MM.1S (cell line): ENCODE data around the gene ESRRA.

ENCODE experiments used
- DNase-seq: peaks from one replicate; pipeline ENCODE4 v3.0.0-alpha.2; 2015
- H2AFZ ChIP-seq: fragments of 300-600 bp; sonication (generic); 2 replicates; pipeline ENCODE4 v1.6.0; 2016; ENCODE audit warnings: antibody characterized with exemption, low read length
- H3F3A ChIP-seq: fragments of 300-600 bp; sonication (generic); 2 replicates; pipeline ENCODE4 v1.6.1; 2016; ENCODE audit warnings: mild to moderate bottlenecking, antibody characterized with exemption, low read length, moderate library complexity, mixed read lengths; ENCODE audit not compliant: insufficient read depth
- H3K27ac ChIP-seq: fragments of 300-600 bp; sonication (generic); 2 replicates; pipeline ENCODE4 v1.5.1; 2016; ENCODE audit warnings: mild to moderate bottlenecking, low read length
- H3K27me3 ChIP-seq: fragments of 300-600 bp; sonication (generic); replicated peaks from 2 replicates; pipeline ENCODE4 v1.6.0; 2016; ENCODE audit warnings: low read length; ENCODE audit not compliant: insufficient read depth
- H3K36me3 ChIP-seq: fragments of 300-600 bp; sonication (generic); replicated peaks from 2 replicates; pipeline ENCODE4 v1.6.1; 2016; ENCODE audit warnings: mild to moderate bottlenecking, low read length, mixed read lengths; ENCODE audit not compliant: insufficient read depth
- H3K4me1 ChIP-seq: fragments of 300-600 bp; sonication (generic); 2 replicates; pipeline ENCODE4 v1.6.1; 2016; ENCODE audit warnings: low read length, mixed read lengths
- H3K4me2 ChIP-seq: fragments of 300-600 bp; sonication (generic); 2 replicates; pipeline ENCODE4 v1.6.0; 2016; ENCODE audit warnings: low read depth, low read length
- H3K4me3 ChIP-seq: fragments of 300-600 bp; sonication (generic); 2 replicates; pipeline ENCODE4 v1.5.1; 2016; ENCODE audit warnings: low read length, mixed read lengths
- H3K79me2 ChIP-seq: fragments of 300-600 bp; sonication (generic); 2 replicates; pipeline ENCODE4 v1.6.1; 2016; ENCODE audit warnings: mixed run types, low read length, mixed read lengths
- H3K9ac ChIP-seq: fragments of 300-600 bp; sonication (generic); 2 replicates; pipeline ENCODE4 v1.6.1; 2016; ENCODE audit warnings: low read length, mixed read lengths
- H3K9me2 ChIP-seq: fragments of 300-600 bp; sonication (generic); replicated peaks from 2 replicates; pipeline ENCODE4 v1.6.1; 2016; ENCODE audit warnings: mild to moderate bottlenecking, low read length, mixed read lengths; ENCODE audit not compliant: insufficient read depth
- H3K9me3 ChIP-seq: fragments of 300-600 bp; sonication (generic); replicated peaks from 2 replicates; pipeline ENCODE4 v1.6.1; 2016; ENCODE audit warnings: mild to moderate bottlenecking, low read length, mixed read lengths; ENCODE audit not compliant: insufficient read depth
- H4K20me1 ChIP-seq: fragments of 300-600 bp; sonication (generic); 2 replicates; pipeline ENCODE4 v1.6.1; 2016; ENCODE audit warnings: mild to moderate bottlenecking, low read length, moderate library complexity, mixed read lengths; ENCODE audit not compliant: insufficient read depth
- EZH2 ChIP-seq: fragments of 300-600 bp; sonication (generic); optimal IDR thresholded peaks from 2 replicates; pipeline ENCODE3; 2017; ENCODE audit warnings: low read depth, mild to moderate bottlenecking, antibody characterized with exemption, low read length, mixed read lengths
- EZH2phosphoT487 ChIP-seq: fragments of 300-600 bp; sonication (generic); IDR thresholded peaks from 2 replicates; pipeline ENCODE4 v1.6.1; 2018; ENCODE audit warnings: antibody characterized with exemption, low read length
- TF ChIP-seq, protein P1 (sequence below): fragments of 300-600 bp; sonication (generic); IDR thresholded peaks from 2 replicates; pipeline ENCODE4 v1.5.1; 2016; ENCODE audit warnings: antibody characterized with exemption, low read length, mixed read lengths

Gene ESRRA

DNA sequence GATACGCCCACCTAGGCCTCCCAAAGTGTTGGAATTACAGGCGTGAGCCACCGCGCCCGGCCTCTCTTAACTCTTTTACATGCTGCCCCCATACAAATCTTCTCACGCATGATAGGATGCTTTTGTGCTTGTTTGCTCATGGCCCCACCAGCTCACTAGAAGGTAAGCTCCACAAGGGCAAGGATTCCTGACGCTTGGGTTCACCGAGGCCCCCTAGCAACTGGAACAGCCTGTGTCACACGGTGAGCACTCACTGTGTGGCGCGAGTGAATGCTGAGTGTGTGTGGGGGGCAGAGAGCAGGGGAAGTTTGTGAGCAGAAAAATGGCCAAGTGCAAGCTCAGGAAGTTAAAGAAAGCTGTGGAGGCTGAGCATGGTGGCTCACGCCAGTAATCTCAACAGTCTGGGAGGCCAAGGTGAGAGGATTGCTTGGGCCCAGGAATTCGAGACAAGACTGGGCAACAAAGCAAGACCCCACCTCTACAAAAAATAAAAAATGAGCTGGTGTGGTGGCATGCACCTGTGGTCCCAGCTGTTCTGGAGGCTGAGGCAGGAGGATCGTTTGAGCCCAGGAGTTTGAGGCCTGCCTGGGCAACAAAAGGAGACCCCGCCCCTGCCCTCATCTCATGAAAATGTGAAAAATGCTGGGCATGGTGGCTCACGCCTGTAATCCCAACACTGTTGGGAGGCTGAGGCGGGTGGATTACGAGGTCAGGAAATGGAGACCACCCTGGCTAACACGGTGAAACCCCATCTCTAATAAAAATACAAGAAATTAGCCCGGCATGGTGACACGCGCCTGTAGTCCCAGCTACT is 23.2 kb upstream of the ESRRA start:
- Histone ChIP-seq H3K9me2 (no peaks in the 10 kb centered on the region), H3K27me3 (no peaks in the 10 kb centered on the region), H3K79me2 (peaks cover 33% of the 10 kb centered on the region), H4K20me1 (no peaks in the 10 kb centered on the region), H3F3A (peaks cover 7% of the 10 kb centered on the region), H3K4me2 (no peak overlapping the region), H3K27ac (no peak overlapping the region), H3K9ac (no peak overlapping the region), H3K9me3 (no peaks in the 10 kb centered on the region), H3K4me3 (no peak overlapping the region), H3K4me1 (peaks cover 10% of the 10 kb centered on the region), H3K36me3 (no peaks in the 10 kb centered on the region), H2AFZ (no peak overlapping the region)
- no peak for DNase-seq
- no peak for TF ChIP-seq EZH2
- TF ChIP-seq EZH2phosphoT487: no peak
- TF ChIP-seq, protein P1, sequence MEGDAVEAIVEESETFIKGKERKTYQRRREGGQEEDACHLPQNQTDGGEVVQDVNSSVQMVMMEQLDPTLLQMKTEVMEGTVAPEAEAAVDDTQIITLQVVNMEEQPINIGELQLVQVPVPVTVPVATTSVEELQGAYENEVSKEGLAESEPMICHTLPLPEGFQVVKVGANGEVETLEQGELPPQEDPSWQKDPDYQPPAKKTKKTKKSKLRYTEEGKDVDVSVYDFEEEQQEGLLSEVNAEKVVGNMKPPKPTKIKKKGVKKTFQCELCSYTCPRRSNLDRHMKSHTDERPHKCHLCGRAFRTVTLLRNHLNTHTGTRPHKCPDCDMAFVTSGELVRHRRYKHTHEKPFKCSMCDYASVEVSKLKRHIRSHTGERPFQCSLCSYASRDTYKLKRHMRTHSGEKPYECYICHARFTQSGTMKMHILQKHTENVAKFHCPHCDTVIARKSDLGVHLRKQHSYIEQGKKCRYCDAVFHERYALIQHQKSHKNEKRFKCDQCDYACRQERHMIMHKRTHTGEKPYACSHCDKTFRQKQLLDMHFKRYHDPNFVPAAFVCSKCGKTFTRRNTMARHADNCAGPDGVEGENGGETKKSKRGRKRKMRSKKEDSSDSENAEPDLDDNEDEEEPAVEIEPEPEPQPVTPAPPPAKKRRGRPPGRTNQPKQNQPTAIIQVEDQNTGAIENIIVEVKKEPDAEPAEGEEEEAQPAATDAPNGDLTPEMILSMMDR: no peak

- Histone ChIP-seq H3K79me2 (peaks cover 32% of the 10 kb centered on the region), H4K20me1 (no peaks in the 10 kb centered on the region), H3K4me1 (peaks cover 10% of the 10 kb centered on the region), H3K27me3 (no peaks in the 10 kb centered on the region), H3K9me3 (no peaks in the 10 kb centered on the region), H3K9me2 (no peaks in the 10 kb centered on the region), H3K27ac (no peak overlapping the region), H2AFZ (no peak overlapping the region), H3K9ac (peak overlapping the region; percentile 98; the same call in 1 of the 2 replicates), H3F3A (peaks cover 7% of the 10 kb centered on the region), H3K4me3 (no peak overlapping the region; the same call in 1 of the 2 replicates), H3K36me3 (no peaks in the 10 kb centered on the region), H3K4me2 (peak overlapping the region; percentile 100)
- TF ChIP-seq EZH2: no peak
- TF ChIP-seq EZH2phosphoT487: no peak
- TF ChIP-seq, protein P1: no peak
- DNase-seq: no peak
Observed at GRCh38 chr11:64283092-64283491, 22.2 kb upstream of the ESRRA start.

DNA sequence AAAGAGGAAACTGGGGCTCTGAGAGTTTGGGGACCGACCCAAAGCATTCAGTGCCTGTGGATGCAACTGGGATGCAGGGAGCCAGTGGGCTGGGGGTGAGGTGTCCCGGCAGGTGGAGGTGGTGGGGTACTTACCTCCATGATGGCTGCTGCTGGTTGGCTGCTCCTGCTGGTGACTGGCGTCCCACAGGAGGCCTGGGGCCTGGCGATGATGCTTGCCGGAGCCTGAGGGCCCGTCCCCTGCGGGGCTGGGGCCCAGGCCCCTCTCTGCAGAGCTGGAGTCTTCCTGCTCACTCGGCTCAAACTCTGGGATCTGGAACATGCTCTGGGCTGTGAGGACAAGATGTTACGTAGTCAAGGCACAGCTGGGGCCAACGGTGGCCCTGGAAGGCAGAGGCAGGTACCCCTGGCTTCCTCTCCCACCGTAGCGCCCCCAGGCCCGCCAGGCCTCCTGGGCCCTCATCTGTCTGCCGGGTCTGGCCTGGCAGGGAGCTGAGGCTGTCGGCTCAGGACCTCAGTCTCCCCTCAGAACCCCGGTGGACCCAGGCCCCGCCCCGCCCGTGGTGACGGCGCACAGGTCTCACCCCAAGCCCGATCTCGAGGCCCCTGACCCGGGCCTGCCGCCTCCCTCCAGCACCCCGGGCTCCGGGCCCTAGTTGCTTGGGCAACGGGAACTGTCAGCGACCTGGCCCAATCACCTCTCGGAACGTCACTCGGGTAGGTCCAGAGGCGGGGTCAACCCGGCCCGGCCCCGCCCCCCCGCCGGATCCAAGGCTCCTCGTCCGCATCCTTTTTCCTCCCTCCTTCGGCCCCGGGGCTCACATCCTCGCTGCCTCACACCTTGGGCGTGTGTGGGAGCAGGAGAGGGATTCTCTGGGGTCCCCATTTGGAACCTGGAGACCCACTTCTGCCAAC is 21.0 kb upstream of the ESRRA start, which contains the start of gene BAD:
BAD (minus strand) TSS at position 618 of the 914 bp plus-strand sequence; CDS start at position 321, 297 bp downstream.
- H2AFZ ChIP-seq: peak within 1 kb of the TSS; percentile 97
- peak within 1 kb of the TSS; percentile 75 for H3K4me3 ChIP-seq
- peaks cover 29% of the 10 kb centered on the region for H3K79me2 ChIP-seq
- H3K27ac ChIP-seq: peak within 1 kb of the TSS; percentile 99
- H3K9ac ChIP-seq: peak within 1 kb of the TSS; percentile 98
- no peaks in the 10 kb centered on the region for H3K36me3 ChIP-seq
- no peaks in the 10 kb centered on the region for H3K27me3 ChIP-seq
- peaks cover 7% of the 10 kb centered on the region for H3F3A ChIP-seq
- peaks cover 10% of the 10 kb centered on the region for H3K4me1 ChIP-seq
- H4K20me1 ChIP-seq: no peaks in the 10 kb centered on the region
- peak within 1 kb of the TSS; percentile 100 for H3K4me2 ChIP-seq
- TF ChIP-seq EZH2: no peak
- TF ChIP-seq, protein P1: no peak
- TF ChIP-seq EZH2phosphoT487: no peak
- peak; percentile 96 for DNase-seq
- H3K9me2 ChIP-seq: no peaks in the 10 kb centered on the region
- no peaks in the 10 kb centered on the region for H3K9me3 ChIP-seq
